ENCODE data around the gene ADAT3.

DNA sequence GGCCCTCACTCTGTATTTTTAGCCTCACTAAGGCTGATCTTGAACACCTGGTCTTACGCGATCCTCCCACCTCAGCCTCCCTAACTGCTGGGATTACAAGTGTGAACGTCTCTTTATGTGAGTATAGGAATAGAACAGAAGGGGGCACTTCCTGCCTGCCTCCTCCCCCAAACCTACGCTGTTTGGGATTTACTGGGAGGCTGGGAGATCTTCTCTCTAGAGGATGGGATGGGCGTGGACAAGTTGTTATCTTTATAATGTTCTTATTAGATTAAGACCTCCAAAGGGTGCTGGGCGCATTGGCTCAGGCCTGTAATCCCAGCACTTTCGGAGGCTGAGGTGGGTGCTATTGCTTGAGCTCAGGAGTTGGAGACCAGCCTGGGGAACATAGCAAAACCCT is 32.9 kb downstream of the ADAT3 start:
- TF ChIP-seq CREB1 (IDR thresholded peaks at IDR 0.05; ENCODE audit: low read depth) (no peak), ZBTB7A (IDR thresholded peaks at IDR 0.05; ENCODE audit: low read depth) (no peak), NFIC (IDR thresholded peaks at IDR 0.05) (no peak), EP300 (IDR thresholded peaks at IDR 0.05; ENCODE audit: borderline replicate concordance) (no peak), MAX (IDR thresholded peaks at IDR 0.05) (no peak), RAD21 (IDR thresholded peaks at IDR 0.05; ENCODE audit: low read depth) (no peak), TAF1 (IDR thresholded peaks at IDR 0.05; ENCODE audit: low read depth) (no peak), EGR1 (IDR thresholded peaks at IDR 0.05) (no peak), CEBPB (IDR thresholded peaks at IDR 0.05) (no peak), TEAD4 (IDR thresholded peaks at IDR 0.05) (no peak), TCF12 (IDR thresholded peaks at IDR 0.05; ENCODE audit: low read depth) (no peak)
- TF ChIP-seq, protein P1, sequence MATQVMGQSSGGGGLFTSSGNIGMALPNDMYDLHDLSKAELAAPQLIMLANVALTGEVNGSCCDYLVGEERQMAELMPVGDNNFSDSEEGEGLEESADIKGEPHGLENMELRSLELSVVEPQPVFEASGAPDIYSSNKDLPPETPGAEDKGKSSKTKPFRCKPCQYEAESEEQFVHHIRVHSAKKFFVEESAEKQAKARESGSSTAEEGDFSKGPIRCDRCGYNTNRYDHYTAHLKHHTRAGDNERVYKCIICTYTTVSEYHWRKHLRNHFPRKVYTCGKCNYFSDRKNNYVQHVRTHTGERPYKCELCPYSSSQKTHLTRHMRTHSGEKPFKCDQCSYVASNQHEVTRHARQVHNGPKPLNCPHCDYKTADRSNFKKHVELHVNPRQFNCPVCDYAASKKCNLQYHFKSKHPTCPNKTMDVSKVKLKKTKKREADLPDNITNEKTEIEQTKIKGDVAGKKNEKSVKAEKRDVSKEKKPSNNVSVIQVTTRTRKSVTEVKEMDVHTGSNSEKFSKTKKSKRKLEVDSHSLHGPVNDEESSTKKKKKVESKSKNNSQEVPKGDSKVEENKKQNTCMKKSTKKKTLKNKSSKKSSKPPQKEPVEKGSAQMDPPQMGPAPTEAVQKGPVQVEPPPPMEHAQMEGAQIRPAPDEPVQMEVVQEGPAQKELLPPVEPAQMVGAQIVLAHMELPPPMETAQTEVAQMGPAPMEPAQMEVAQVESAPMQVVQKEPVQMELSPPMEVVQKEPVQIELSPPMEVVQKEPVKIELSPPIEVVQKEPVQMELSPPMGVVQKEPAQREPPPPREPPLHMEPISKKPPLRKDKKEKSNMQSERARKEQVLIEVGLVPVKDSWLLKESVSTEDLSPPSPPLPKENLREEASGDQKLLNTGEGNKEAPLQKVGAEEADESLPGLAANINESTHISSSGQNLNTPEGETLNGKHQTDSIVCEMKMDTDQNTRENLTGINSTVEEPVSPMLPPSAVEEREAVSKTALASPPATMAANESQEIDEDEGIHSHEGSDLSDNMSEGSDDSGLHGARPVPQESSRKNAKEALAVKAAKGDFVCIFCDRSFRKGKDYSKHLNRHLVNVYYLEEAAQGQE (IDR thresholded peaks at IDR 0.05; ENCODE audit: low read depth) = no peak
- TF ChIP-seq, protein P2, sequence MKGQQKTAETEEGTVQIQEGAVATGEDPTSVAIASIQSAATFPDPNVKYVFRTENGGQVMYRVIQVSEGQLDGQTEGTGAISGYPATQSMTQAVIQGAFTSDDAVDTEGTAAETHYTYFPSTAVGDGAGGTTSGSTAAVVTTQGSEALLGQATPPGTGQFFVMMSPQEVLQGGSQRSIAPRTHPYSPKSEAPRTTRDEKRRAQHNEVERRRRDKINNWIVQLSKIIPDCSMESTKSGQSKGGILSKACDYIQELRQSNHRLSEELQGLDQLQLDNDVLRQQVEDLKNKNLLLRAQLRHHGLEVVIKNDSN (IDR thresholded peaks at IDR 0.05) = no peak
